HepG2 (cell line): Measurements from ENCODE around the gene NAB2. TPM values are rescaled to one million over a fixed set of nuclear protein-coding genes. Genes with fewer than 3 reads are reported as not detected.

Experiments
- ATF6 ChIP-seq: sonication (generic); formaldehyde crosslinking; conservative IDR thresholded peaks from 2 replicates; pipeline ENCODE4 v1.4.0; 2020; ENCODE audit warnings: missing genetic modification reagents
- HCFC1 ChIP-seq: fragments of 150-350 bp; IDR thresholded peaks from 2 replicates; pipeline ENCODE4 v1.6.1; 2014; ENCODE audit warnings: low read depth, low read length
- HOXA9 ChIP-seq: sonication (generic); formaldehyde crosslinking; IDR thresholded peaks from 2 replicates; pipeline ENCODE4 v1.8.1; 2022; ENCODE audit warnings: missing genetic modification reagents, mild to moderate bottlenecking, moderate library complexity, borderline replicate concordance
- JDP2 ChIP-seq: sonication (generic); formaldehyde crosslinking; IDR thresholded peaks from 2 replicates; pipeline ENCODE4 v1.8.1; 2022; ENCODE audit warnings: missing genetic modification reagents, borderline replicate concordance
- MBD4 ChIP-seq: IDR thresholded peaks from 2 replicates; pipeline ENCODE4 v1.6.1; 2012; ENCODE audit warnings: low read length, inconsistent platforms, borderline replicate concordance
- MED13 ChIP-seq: sonication (generic); formaldehyde crosslinking; IDR thresholded peaks from 2 replicates; pipeline ENCODE4 v1.5.0; 2020; ENCODE audit warnings: missing genetic modification reagents
- MIER2 ChIP-seq: IDR thresholded peaks from 2 replicates; pipeline ENCODE4 v1.6.1; 2016; ENCODE audit warnings: missing biosample characterization, missing genetic modification reagents
- MXD4 ChIP-seq: IDR thresholded peaks from 2 replicates; pipeline ENCODE4 v1.6.1; 2016; ENCODE audit warnings: mild to moderate bottlenecking, missing biosample characterization, missing genetic modification reagents
- NFYB ChIP-seq: sonication (generic); formaldehyde crosslinking; IDR thresholded peaks from 2 replicates; pipeline ENCODE4 v1.4.0; 2020; ENCODE audit warnings: missing genetic modification reagents
- RXRB ChIP-seq: IDR thresholded peaks from 2 replicates; pipeline ENCODE4 v1.6.1; 2016; ENCODE audit warnings: borderline replicate concordance, missing genetic modification reagents, missing compliant biosample characterization
- THAP11 ChIP-seq: IDR thresholded peaks from 2 replicates; pipeline ENCODE4 v1.6.1; 2016; ENCODE audit warnings: missing biosample characterization, missing genetic modification reagents
- XBP1 ChIP-seq: sonication (generic); formaldehyde crosslinking; IDR thresholded peaks from 2 replicates; pipeline ENCODE4 v1.5.0; 2020; ENCODE audit warnings: missing genetic modification reagents
- YEATS4 ChIP-seq: sonication (generic); formaldehyde crosslinking; IDR thresholded peaks from 2 replicates; pipeline ENCODE4 v1.4.0; 2020; ENCODE audit warnings: missing genetic modification reagents, borderline replicate concordance
- ZBTB25 ChIP-seq: IDR thresholded peaks from 2 replicates; pipeline ENCODE4 v1.6.1; 2018; ENCODE audit warnings: missing genetic modification reagents
- ZFP41 ChIP-seq: sonication (generic); formaldehyde crosslinking; IDR thresholded peaks from 2 replicates; pipeline ENCODE4 v1.4.0; 2020; ENCODE audit warnings: mild to moderate bottlenecking, missing genetic modification reagents, borderline replicate concordance
- ZNF24 ChIP-seq: fragments of 450-650 bp; IDR thresholded peaks from 2 replicates; pipeline ENCODE4 v1.6.1; 2017; ENCODE audit warnings: antibody characterized with exemption, mild to moderate bottlenecking
- ZNF350 ChIP-seq: sonication (generic); formaldehyde crosslinking; IDR thresholded peaks from 2 replicates; pipeline ENCODE4 v1.4.0; 2020; ENCODE audit warnings: mild to moderate bottlenecking, low read depth, missing genetic modification reagents, borderline replicate concordance
- ZNF451 ChIP-seq: sonication (generic); formaldehyde crosslinking; IDR thresholded peaks from 2 replicates; pipeline ENCODE4 v1.5.0; 2020; ENCODE audit warnings: mild to moderate bottlenecking, missing genetic modification reagents
- ZNF557 ChIP-seq: sonication (generic); formaldehyde crosslinking; IDR thresholded peaks from 2 replicates; pipeline ENCODE4 v1.4.0; 2020; ENCODE audit warnings: missing genetic modification reagents
- ZNF710 ChIP-seq: sonication (generic); formaldehyde crosslinking; IDR thresholded peaks from 2 replicates; pipeline ENCODE4 v1.5.0; 2020; ENCODE audit warnings: mild to moderate bottlenecking, missing genetic modification reagents, borderline replicate concordance
- ZNF776 ChIP-seq: sonication (generic); formaldehyde crosslinking; IDR thresholded peaks from 2 replicates; pipeline ENCODE4 v1.4.0; 2020; ENCODE audit warnings: mild to moderate bottlenecking, missing genetic modification reagents
- ZNF800 ChIP-seq: sonication (generic); formaldehyde crosslinking; IDR thresholded peaks from 2 replicates; pipeline ENCODE4 v1.4.0; 2020; ENCODE audit warnings: missing genetic modification reagents
- ZSCAN20 ChIP-seq: sonication (generic); formaldehyde crosslinking; IDR thresholded peaks from 2 replicates; pipeline ENCODE4 v1.4.0; 2020; ENCODE audit warnings: missing genetic modification reagents, mild to moderate bottlenecking, borderline replicate concordance
- polyA plus RNA-seq, 8 experiments: library from polyadenylated mRNA; depleted of rRNA in 3 of 8; stranded (reverse) in 7 of 8; unstranded in 1 of 8; fragments of >200 nt; fragmentation: Illumina TruSeq in 4 of 8; extraction: Trizol in 4 of 8; gene quantifications; 2 replicates each; pipeline versions ENCODE4 v1.2.1 to v1.2.3, GENCODE V29; 2011 to 2016; ENCODE audit warnings: low read depth in 4 of 8, missing spikeins in 1 of 8, mixed read lengths in 1 of 8; ENCODE audit not compliant: insufficient read depth in 1 of 8
- total RNA-seq, 5 experiments: library from RNA; depleted of rRNA; stranded (reverse); fragments of >200 nt; fragmentation: Illumina TruSeq; extraction: Trizol; gene quantifications; 2 replicates each; pipeline ENCODE4 v1.2.3, GENCODE V29; 2016; ENCODE audit warnings: low read depth in 1 of 5

The NAB2 gene
- total and polyA plus RNA-seq, 2 of the 13 experiments (the other 11 are each of a cell fraction or from before 2014, with no cell fraction given) = 11.7 to 12.9 TPM

GRCh38 chr12:57078519-57079404 is 10.2 kb upstream of the NAB2 start, which contains the start of gene NEMP1 (continued):
- TF ChIP-seq ZNF557 (CRISPR knock-in tag) = no peak
- TF ChIP-seq ZNF24 = no peak
- TF ChIP-seq HOXA9 = peak; percentile 74
- TF ChIP-seq ZNF451 (CRISPR knock-in tag) = no peak
- no peak for TF ChIP-seq ZNF710 (CRISPR knock-in tag)
- TF ChIP-seq ZBTB25 (CRISPR knock-in tag) = no peak
- TF ChIP-seq THAP11 (CRISPR knock-in tag) = peak; percentile 85
- TF ChIP-seq XBP1 (CRISPR knock-in tag) = no peak
- TF ChIP-seq MXD4 = peak; percentile 35; the same call in 1 of the 2 replicates
- TF ChIP-seq ATF6 (CRISPR knock-in tag) = no peak
- TF ChIP-seq ZNF776 (CRISPR knock-in tag) = no peak
- no peak for TF ChIP-seq MED13 (CRISPR knock-in tag)
- no peak for TF ChIP-seq JDP2
- no peak for TF ChIP-seq ZSCAN20 (CRISPR knock-in tag)
- no peak for TF ChIP-seq YEATS4 (CRISPR knock-in tag)
- TF ChIP-seq MBD4 = no peak
- TF ChIP-seq ZNF350 (CRISPR knock-in tag) = no peak; the same call in none of the 2 replicates
- no peak for TF ChIP-seq MIER2 (CRISPR knock-in tag)
- no peak for TF ChIP-seq HCFC1
- TF ChIP-seq RXRB (CRISPR knock-in tag) = no peak
- no peak for TF ChIP-seq ZNF800 (CRISPR knock-in tag)
- TF ChIP-seq NFYB (CRISPR knock-in tag) = peak; percentile 96
- no peak for TF ChIP-seq ZFP41 (CRISPR knock-in tag)
